Measurements from ENCODE around the gene RAB15.
"Not testable (repeated sequence)": the region's sequence is repeated elsewhere in the genome, so short reads cannot be mapped to it uniquely, and the experiment has no call there.

Gene RAB15

DNA sequence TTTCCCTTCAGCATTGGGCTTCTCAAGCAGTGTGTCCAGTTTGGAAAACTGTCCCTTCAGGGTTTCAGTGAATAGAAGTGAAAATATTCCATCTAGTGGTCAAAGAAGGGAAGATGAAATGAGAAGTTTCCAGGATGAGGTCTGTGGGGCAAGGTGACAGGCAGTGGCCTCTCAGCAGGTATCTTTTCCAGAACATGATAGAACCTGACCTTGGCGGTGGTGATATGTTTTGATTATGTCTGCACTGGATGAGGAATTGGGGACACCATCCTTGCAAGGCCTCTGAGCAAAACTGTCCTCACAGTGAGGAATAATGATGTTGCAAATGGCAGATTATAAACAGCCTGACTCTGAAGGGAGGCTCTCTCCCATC, 34.3 kb downstream of the RAB15 start:
- no peak for DNase-seq (ENCODE audit: low read depth in 2 of 2)

DNA sequence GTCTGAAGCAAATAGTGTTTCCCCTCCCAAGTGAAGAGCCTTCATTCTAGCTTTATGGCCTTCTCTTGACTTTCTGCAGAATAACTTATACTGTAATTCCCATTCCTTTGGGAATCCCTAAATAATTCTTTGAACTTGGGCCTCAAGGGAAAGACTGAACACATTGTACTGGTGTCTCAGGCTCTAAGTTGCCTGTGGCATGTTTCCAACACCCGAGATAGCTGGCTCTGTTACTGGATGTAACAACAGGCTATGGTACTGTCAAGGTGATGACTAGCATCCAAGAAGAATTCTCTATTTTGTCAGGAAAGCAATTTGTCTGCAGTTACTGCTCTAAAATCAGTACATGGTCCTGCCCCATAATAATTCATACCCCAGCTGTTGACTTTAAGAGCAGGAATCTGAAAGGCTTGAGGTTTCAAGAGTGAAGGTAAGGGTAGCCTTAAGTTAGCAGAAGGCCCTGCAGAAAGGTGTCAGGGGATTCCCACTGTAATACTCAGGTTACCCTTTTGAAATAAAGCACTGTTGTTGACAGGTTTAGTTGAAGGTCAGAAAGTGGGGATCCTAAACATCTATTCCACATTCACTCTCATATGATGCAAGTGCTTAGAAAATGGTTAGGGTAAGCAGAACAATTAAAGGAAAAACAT, 34.8 kb downstream of the RAB15 start:
- no peak for DNase-seq (ENCODE audit: low read depth in 2 of 2)

DNA sequence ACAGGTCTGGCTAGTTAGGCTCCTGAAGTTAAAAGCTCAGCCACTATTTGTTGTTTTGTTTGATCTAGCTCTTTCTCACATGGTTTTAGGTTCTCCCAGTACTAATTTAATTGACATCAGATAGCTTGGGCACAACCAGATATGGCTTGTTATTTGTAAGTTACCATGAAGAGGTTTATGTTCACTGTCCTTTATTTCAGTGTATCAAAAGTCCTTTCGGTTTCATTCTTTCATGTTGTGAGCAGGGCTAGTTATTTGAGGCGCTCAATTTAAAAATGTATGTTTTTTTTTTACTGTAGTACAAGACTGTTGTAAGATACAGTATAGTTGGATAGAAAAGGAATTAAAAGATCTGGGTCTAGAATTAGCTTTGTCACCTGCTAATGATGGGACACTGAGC, 36.6 kb downstream of the RAB15 start:
- no peak for DNase-seq (ENCODE audit: low read depth in 2 of 2)

DNA sequence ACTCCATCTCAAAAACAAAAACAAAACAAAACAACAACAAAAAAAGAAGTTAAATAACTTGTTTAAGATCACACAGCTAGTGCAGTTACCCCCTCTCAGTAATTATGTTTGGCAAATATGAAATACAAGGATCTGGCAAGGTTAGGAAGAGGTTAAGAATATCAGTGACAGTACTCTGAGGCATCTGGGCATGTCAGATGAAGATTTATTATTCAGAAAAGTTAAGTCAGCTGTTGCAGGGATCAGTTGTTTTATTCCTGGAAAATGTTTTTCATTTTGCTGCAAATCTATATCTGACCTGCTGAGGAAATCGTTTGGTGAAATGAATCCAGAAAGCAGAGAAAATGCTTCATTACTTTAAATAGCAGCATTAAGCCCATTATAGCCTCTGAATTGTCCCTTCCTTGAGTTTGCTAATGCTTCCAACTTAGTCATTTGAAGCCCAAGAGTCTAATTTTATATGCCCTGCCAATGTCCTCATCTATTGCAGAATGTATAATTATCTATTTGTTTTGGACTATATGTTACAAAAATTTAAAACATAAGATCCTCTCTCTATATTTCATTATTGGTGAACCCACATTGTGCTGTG, 37.7 kb downstream of the RAB15 start:
- no peak for DNase-seq (ENCODE audit: low read depth in 2 of 2)

DNA sequence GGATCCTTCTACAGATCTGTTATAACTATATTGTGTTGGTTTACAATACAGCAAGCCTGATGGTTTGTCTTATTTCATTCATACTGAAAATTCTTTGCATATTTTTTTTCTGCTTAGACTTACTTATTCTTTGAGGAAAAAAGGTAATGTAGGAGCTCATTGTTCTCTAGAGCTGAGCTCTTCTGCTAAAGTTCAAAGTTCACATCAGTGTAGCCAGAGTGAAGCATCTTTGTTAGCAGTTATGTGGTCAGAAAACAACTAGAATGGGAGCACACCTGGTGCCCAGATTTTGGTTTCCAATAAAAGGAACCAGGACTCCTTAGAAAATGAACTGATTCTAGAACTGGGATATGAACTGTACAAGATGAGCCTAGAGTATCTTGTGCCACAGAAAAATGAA, 39.9 kb downstream of the RAB15 start:
- no peak for DNase-seq (ENCODE audit: low read depth in 2 of 2)

DNA sequence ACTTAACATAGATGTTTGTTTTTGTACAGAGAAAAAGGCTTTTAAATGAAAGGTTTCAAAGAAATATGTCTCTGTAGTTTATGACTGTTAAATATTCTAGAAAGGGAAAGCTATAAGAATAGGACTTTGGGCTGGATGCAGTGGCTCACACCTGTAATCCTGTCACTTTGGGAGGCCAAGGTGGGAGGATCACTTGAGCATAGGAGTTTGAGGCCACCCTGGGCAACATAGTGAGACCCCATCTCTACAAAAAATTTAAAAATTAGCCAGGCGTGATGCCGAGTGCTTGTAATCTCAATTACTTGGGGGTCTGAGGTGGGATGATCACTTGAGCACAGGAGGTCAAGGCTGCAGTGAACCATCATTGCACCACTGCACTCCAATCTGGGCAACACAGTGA, 41.0 kb downstream of the RAB15 start:
- DNase-seq (ENCODE audit: low read depth in 2 of 2): no peak

DNA sequence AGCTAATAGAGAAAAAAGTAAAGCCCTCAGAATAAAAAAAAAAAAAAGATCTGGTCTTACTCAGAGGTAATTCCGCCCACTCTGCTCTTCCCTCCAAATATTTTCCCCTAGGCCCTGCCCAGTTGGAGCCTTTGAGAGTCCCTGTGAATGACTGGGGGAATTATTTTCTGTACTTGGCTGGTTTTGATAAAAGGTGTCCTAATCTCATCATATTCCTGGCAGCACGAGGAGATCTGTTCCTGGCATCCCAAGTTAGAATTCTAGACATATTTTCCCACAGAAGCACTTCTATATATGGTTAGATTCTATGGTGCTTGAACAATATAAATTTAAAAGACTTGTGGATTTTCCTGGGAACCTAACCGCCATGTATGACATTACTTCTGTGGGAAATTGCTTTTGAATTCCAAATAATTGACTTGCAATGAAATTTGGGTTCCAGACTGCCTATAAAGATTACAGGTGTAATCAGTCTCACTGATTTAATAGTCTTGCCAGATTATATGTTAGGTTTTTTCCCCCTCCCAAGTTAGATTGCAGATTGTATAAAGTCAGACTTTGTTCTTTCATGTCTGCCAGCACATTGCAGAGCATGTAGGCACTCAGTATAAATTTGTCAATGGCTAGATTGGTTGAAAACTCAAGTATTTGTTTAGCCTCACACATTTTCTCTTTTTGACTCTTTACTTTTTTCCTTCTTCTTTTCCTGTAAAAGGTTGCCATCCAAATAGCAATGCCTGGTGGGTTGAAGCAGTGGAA, 41.9 kb downstream of the RAB15 start:
- no peak for DNase-seq (ENCODE audit: low read depth in 2 of 2)

DNA sequence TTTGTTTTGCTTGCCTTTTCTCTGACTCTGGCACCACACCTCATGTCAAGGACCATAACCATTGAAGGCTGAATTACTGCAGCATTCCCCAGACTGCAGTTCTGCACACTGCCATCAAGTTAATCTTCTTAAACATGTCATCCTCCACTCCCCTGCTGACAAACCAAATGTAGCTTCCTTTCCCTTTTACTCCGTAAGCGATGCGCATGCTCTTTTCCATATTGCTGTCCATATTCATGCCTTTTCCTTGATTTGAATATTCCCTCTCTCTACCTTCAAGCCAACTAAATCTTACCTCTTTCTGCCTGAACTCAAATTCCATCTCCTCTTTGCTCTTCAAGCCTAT, 43.1 kb downstream of the RAB15 start:
- no peak for DNase-seq (ENCODE audit: low read depth in 2 of 2)

DNA sequence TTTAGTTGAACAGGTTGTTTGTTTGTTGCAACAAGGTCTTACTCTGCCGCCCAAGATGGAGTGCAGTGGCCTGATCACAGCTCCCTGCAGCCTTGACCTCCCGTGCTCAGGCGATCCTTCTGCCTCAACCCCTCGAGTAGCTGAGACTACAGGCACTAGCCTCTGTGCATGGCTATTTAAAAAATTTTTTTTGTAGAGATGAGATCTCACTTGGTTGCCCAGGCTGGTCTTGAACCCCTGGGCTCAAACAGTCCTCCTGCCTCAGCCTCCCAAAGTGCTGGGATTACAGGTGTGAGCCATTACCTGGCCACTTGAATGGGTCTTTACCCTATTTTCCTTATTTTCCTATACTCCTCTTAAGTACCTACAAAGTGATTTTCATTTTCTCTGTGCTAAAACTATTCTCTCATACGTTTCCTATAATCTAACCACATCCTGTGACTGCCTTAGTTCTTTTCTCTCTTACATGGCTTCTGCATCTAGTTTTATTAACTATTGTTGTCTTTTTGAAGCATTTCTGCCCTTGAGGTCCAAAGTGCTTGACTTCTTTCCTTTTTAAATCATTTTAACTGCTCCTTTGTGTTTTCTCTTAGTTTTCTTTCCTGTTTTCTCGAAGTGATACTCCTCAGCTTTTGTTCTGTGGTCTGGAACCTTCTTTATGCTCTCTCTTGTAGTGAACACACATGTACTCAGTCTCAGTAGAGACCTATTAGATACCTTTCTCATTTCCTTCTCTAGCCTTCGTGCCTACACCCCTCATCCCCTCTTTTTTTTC, 43.7 kb downstream of the RAB15 start:
- DNase-seq (ENCODE audit: low read depth in 2 of 2): no peak

DNA sequence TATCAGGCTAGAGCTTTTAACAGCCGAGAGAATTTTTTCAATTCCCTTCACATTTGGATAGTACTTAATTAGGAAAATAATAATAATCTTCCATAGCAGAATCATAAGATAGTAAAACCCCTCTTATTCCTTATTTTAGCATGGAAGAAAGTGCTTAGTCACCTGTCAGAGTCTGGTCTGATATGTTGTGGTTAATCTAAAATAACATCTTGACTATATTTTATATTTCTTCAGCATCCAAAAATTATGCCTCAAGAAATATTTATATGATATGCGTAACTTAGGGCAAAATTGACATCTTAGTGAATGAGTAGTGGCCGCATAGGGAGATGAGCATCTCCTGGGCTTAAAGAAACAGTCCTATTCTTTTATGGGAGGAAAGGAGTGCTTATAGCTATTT, 45.1 kb downstream of the RAB15 start:
- DNase-seq (ENCODE audit: low read depth in 2 of 2): no peak

DNA sequence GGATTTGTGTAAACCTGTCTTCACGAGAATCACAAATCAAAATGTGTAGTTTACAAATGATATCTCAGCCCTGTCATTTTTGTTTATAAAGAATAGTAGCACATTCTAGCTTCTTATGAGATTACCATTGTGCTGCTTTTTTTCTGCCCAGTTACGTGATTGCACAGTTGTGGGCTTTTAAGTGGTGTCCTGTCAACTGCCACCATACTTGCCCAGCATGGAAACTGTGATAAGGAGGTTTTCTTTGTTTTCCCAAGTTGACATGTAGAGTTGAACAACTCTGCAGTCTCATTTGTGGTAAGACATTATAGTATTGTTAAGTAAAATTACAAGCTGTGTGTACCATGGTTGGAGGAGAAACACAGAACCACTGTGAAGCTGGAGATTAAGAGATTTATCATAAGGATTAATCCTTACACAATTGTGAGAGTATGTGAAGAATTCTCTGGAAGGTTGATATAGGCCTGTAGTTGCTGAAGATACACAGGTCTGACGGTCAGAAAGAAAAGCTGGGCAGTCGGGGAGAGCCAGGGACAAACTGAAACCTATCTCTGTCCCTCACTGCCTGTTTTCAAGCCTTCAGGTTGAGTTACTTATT, 45.6 kb downstream of the RAB15 start:
- DNase-seq (ENCODE audit: low read depth in 2 of 2): no peak

DNA sequence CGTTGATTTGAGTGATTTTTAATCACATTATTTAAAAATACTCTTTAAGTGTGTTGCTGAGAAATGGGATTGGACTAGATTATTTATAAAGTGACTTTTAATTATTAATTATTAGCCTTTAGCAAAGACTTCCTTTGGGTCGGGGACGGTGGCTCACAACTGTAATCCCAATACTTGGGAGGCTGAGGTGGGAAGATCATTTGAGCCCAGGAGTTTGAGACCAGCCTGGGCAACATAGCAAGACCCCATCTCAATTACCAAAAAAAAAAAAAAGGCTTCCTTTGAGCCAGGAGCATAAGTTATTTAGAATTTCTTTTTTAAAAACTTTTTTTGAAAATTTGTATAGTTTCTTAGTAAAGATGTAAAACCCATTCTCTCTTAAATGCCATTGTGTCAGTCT, 49.1 kb downstream of the RAB15 start:
- no peak for DNase-seq (ENCODE audit: low read depth in 2 of 2)

DNA sequence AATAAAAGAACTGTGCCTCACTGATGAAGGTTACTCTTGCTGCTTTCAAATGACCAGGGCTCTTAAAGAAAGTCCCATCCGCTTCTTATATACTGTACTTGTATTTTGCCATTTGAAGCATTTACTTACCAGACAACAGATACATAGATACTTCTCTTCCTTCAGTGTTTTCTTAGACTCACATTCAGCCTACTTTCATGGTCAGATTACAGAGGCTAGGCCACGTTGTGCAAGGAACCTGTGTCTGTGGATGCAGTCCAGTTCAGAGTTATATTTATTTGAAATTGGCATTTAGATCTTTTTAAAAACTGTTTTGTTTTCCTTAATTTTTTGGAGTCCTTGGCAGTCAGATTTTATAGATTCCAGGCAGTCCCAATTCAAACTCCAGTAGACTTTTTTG, 51.7 kb downstream of the RAB15 start:
- DNase-seq (ENCODE audit: low read depth in 2 of 2): no peak

DNA sequence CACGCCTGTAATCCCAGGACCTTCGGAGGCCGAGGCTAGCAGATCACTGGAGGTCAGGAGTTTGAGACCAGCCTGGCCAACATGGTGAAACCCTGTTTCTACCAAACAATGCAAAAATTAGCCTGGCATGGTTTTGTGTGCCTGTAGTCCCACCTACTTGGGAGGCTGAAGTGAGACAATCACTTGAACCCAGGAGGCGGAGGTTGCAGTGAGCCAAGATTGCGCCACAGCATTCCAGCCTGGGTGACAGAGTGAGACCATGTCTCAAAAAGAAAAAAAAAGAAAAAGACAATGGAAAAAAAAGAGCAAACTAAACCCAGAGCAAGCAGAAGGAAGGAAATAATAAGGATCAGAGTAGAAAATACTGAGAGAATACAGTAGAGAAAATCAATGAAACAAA, 52.5 kb downstream of the RAB15 start:
- no peak for DNase-seq (ENCODE audit: low read depth in 2 of 2)

DNA sequence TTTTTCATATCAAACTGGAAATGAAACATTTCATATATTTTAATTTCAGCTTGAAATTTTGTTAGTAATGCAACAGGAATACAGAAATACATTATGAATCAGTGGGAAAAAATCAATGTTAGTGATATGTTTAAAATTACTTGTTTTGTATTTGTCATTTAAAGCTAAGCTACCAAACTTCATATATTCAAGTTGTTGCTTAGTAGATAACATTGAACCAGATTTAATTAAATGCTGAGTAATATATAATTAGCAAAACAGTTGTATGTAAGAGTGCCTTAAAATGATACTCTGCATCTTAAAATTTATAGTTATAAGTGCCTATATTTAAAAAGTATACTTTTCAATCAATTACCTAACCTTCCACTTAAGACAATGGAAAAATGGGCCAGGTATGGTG, 52.9 kb downstream of the RAB15 start:
- no peak for DNase-seq (ENCODE audit: low read depth in 2 of 2)

DNA sequence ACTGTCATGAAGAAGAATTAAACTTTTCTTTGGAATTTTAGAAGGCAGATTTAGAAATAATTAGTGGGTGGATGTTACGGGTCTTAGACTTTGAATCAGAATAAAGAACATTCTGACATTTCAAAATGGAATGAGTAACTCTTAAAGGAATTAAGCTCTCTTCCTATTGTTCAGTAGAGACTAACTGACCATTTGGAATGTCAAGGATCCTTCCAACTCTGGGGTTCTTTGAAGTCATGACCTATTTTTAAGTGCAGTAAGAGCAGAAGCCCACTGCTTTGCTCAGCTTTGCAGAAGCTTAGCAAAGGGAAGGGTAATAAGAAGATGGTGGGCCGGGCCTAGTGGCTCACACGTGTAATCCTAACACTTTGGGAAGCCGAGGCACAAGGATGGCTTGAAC, 53.9 kb downstream of the RAB15 start:
- no peak for DNase-seq (ENCODE audit: low read depth in 2 of 2)

DNA sequence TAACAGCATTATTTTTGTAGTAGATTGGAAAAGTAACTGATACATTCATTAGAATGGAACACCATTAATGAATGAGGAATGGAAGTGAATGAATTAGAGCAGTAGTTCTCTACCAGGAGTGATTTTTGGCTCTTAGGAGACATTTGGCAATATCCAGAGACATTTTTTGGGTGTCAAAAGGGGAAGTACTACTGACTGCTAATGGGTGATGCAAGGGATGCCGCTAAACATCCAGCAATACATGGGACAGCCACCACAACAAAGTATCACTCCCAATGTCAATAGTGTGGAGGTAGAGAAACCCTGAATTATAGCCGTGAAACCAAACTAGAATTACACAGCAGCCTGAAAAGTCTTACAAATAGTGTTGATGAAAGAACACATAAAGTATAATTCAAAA, 56.3 kb downstream of the RAB15 start:
- DNase-seq (ENCODE audit: low read depth in 2 of 2): no peak

DNA sequence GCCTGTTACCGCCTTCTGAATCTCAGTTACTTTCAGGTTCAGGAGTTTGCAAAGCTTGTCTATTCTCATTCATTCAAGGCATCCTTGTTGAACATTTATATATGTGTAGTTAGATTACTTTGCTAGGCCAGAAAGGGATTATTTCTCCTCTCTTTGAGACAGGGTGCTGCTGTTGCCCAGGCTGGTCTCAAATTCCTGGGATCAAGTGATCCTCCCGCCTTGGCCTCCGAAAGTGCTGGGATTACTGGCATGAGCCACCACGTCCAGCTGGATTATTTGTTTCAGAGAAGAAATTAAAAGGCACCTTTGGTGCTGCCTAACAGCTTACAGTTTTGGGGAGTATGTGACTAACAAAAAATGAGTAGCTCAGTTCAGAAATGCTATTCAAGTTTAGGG, 57.1 kb downstream of the RAB15 start:
- DNase-seq (ENCODE audit: low read depth in 2 of 2): no peak

DNA sequence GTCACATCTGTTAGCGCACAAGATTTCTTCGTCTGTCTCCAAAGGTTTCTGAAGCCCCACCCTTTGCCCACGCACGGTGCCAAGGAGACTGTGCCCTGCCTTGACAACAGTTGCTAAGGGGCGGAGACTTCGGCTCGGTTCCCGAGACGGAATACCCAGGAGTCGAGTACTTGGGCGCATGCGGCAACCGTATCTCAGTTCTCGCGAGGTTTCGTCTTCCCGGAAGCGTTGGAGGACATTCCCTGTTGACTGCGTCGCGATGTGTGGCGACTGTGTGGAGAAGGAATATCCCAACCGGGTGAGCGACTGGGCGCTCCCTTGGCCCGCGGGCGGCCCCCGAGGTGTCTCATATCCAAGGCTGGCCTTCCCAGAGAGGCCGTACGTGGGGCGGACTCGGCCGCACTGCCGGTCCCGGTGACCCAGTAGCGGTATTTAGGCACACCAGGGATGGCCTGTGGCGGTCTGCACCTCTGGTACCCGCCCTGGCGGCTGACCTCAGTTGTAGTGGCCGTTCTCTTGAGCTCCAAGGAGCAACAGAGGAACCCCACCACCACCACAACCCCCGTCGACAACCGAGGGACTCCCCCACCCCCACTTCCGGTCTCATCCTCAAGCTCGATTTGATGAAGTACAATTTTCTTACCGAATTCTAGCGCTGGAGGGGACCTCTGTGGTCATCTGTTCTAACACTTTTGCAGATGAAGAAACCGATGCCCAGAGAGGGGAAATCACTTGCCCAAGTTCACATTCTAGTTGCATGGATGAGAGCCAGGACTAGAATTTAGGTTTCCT, 57.7 kb downstream of the RAB15 start, which contains the start of gene CHURC1:
Gene CHURC1, plus strand, starts transcription at position 219 of the 792 bp plus-strand sequence. Its CDS starts 41 bp downstream, at position 260.
- DNase-seq (ENCODE audit: low read depth in 2 of 2): peak; percentile 96 to 98

DNA sequence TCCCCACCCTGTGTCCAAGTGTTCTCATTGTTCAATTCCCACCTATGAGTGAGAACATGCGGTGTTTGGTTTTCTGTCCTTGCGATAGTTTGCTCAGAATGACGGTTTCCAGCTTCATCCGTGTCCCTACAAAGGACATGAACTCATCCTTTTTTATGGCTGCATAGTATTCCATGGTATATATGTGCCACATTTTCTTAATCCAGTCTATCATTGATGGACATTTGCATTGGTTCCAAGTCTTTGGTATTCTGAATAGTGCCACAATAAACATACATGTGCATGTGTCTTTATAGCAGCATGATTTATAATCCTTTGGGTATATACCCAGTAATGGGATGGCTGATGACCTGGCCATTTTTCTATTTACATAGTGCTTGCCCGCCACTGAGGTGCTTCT, 58.7 kb downstream of the RAB15 start:
- DNase-seq (ENCODE audit: low read depth in 2 of 2): not testable (repeated sequence)

DNA sequence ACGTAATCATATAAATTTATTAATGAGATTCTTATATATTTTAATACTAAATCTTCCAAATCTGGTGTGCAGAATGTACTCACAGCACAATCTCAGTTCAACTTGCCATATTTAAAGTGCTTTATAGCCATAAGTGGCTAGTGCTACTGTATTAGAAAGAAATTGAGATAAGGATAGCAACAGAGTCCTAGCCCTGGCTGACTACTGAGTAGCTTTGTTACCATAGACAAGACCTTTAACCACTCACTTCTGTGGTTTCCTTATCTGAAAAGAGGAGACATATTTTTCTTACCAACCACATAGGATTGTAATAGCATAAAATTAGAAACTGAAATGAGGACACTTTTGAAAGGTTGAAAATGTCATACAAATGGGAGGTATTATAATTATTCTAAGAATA, 59.9 kb downstream of the RAB15 start:
- DNase-seq (ENCODE audit: low read depth in 2 of 2): no peak

Measured in activated CD8-positive, alpha-beta memory T cell treated with anti-CD3 and anti-CD28 coated beads for 4 hours (primary cell).